Activated CD4-positive, alpha-beta T cell treated with anti-CD3 and anti-CD28 coated beads, Interleukin-2, amount 50 U/mL, for 48 hours (primary cell): ENCODE data around the gene ATF7IP.
"Not testable (repeated sequence)": the region's sequence is repeated elsewhere in the genome, so short reads cannot be mapped to it uniquely, and the experiment has no call there.

Experiments
- DNase-seq, 2 experiments: peaks; one replicate each; pipeline ENCODE4 v3.0.0-alpha.2; 2020

ATF7IP gene

DNA sequence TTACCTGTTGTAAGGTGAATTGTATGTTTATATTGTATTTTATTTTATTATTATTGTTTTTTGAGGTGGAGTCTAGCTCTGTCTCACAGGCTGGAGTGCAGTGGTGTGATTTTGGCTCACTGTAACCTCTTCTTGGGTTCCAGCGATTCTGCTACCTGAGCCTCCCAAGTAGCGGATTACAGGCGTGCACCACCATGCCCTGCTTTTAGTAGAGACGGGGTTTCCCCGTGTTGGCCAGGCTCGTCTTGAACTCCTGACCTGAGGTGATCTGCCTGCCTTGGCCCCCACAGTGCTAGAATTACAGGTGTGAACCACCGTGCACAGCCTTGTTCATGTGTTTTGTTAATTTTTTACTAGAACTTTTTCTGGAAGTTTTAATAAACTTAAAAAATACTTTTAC lies 3.8 kb downstream of the ATF7IP start:
- DNase-seq, result no peak

DNA sequence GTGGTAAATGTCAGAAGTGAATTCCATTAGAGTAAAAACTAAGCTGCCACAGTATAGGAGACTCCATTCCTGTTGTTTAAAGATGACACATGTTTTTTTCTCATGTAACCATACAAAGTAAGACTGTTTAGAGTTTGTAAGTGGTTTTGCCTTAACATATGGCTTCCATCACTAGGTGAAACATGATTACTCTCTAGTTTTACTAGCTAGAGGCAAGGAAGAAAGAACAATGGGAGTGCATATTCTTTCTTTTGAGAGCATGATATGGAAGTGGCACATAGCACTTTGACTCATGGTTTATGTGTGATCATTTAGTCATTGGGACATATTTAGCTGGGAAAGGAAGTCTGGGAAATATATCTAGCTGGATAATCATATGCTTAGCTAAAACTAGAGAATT lies 7.7 kb downstream of the ATF7IP start:
- no peak for DNase-seq

DNA sequence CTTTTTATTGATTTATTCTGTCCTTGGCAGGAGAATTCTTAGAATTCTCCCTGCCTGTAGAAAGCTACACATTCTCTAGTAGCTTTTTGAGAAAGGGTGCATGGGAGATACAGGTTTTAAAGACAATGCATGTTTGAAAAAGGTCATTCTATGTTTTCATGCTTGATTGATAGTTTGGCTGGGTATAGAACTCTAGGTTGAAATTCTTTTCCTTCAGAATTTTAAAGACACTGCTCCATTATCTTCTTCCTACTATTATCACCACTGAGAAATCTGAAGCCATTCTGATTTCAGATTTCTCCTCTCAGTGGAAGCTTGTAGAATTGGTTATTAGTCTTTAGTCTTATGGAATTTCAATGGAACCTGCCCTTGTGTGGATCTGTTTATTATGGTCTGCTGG lies 14.0 kb downstream of the ATF7IP start:
- no peak for DNase-seq

DNA sequence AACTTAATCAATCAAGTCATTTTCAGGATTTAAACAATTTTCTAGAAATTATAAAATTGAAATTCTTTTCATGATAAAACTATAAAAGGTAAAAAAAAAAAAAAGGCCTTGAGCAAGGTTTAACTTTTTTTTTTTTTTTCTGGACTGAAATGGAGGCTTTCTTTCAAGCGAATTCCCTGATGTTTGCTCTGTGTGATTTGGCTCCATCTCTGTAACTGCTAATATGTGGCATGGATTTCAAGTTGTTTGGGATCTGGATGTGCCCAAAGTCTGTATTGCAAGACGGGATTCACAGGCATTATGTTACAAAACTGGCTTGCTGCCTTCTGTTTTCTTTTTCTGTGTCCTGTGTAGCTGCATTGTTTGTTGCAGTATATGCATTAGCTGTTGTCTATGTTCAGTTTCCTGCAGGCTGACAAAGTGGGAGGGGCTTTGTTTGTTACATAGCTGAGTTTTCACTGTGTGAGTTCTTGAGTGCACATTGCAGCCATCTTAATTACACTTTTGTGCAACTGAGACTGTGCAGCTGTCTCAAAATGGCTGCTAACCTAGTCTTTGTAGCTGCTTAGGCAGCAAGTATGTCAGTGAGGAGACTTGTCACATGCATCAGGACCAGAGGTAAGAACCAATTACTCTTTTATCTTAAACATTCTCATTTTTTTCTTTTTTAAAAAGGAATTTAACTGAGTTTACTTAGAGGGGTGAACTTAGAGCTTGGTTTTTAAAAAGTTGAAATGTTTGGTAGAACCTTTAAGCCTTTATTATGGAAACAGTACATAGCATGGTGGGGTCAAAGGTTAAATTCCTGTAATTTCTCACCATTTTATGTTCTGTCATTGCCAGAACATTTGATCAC lies 19.5 kb downstream of the ATF7IP start:
- DNase-seq, result peak; percentile 51 to 66

DNA sequence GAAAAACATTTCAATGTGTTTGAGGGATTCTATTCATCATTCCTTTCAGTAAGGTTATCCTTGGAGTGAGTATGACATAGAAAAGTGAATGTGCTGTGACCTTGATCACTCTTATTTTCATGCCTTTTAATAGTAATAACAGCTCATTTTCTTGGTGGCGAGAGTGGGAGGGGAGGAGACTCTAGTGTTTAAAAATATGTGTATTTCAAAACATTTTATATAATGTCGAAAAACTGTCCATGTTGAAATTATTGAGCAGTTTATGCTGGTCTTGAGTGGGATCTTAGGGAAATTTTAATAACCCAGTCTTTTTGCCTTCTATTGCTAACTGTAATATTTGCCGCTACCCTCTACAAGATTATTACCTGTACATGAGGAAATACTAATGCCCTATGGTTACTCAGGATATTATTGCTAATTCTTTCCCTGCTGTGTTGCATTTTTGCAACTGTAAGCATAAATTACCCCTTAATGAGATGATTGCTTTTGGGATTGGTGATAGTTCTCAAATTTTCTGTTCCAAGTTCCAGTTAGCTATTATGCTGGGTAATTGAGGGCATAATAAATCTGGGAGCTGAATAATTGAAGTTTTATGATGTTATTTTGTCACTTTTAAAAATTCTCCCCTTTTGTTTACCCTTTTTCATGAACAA lies 21.9 kb downstream of the ATF7IP start:
- DNase-seq, result no peak

DNA sequence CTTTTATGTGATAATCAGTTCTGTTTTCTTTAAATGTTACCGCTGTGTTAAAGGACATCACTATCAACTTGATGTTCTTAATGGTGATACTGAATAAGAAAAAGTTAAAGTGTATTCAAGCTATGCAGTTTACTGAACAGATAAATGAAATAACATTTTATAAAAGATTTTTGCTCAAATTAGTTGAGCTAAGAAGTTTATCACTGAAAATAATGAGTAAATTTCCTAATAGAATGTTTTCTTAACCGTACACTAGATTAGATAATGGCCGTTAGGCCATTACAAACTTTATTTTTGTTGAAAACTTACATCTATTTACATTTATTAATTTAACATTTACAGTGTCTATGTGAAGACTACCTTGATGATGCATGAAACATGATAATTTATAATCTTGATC lies 25.0 kb downstream of the ATF7IP start:
- no peak for DNase-seq

DNA sequence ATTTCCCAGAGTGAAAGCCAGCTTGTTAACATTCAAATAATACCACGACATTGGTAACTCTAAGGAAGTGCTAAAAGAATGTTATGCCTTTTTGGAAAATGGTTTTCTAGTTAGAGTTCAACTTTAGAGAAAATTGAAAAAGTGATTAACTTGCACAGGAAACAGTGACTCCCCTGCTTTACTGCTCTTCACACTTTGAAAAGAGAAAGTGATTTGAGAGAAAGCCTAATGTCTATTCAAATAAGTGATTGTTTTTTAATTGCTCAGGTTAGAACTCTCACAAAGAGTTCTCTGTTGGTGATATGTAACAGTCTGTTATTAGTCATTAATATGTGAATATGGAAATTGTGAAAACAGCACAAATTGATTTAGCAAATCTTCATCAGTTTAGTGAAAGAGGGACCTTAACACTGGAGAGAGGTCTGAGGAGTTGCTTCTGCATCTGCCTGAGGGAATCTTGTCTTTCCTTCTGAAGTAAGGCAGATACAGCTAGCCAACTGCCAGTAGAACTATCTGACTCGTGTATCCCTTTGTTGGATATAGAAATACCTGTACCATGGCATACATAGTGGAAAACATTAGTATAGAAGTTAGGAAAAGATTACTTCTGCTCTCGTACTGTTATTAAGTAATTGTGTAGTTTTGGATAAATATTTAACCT lies 25.5 kb downstream of the ATF7IP start:
- DNase-seq, result no peak

DNA sequence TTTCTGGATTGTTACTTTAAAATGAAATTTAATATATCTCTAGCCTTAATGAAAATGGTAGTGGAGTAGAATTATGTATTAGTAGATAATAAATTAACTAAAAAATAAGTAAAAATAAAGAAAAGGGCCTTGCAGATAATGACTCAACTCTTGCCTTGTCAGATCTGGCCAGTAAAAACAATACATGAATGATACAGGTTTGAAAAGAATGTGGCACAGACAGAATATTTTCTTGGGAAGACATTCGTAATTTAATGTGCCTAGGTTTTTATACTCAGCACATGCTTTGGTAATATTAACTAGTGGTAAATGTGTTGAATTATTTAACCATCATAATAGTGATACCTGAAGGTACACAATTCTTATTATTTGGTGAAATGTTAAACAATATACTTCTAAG lies 28.3 kb downstream of the ATF7IP start:
- DNase-seq, result no peak

DNA sequence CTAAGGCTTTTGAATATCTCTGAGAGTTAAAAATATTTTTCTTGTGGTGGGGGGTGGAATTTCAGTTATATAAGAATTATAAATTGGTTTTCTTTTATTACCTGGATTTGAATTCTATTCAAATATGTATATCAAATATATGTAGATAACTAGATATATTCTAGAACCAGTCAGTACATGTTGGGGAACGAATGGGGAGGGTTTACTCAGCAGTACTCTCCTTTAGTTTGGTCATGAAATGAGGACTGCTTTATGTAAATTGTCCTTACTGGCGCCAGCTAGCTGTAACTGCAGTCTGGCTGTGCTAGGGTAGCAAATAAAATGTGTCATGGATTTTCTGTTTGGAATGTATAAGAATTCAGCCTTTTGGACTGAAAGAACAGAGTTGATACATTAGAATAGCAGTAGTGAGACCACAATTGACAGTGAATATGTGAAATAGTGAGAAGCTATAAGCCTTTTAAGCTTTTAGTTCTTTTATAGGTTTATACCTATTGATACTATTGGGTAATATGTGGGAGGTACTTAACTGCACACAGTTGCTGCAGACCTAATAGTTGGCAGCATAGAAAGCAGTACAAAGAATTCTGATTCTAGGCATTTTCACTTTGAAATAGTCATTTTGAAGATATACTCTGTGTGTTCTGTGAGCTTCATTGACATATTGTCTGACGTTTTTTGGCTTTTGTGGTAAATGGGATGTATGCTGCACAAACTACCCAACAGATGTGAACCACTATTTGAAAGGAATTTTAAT lies 29.0 kb downstream of the ATF7IP start:
- no peak for DNase-seq

DNA sequence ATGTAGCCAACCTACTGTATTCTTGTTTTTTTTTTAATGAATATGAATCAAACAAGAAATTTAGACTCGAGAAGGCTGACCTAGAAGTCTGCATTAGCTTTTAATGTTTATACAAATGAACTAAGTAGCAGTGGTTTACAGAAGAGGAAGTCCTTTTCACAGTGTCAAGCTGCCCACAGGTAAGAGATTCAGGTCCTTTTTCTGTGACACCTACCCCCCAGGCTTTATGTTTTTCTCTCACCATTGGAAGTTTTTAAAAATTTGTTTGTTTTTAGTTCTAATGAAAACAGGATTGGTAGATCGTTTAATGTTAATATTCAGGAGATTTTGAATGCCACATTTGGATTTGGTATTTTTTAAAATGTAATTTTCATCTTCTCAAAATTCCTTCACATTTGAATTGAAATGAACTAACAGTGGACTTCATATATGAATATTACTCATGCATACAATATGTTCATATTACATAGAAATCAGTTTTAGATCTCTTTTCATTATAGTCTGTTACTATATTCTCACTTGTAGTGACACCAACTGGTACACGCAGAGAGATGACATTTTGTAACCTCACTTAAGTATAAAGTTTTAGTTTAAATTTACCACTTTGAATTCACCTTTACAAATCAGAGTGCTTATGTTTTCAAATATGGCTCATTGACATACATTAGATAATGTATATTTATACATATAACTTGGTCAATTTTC lies 29.7 kb downstream of the ATF7IP start:
- DNase-seq, result no peak

DNA sequence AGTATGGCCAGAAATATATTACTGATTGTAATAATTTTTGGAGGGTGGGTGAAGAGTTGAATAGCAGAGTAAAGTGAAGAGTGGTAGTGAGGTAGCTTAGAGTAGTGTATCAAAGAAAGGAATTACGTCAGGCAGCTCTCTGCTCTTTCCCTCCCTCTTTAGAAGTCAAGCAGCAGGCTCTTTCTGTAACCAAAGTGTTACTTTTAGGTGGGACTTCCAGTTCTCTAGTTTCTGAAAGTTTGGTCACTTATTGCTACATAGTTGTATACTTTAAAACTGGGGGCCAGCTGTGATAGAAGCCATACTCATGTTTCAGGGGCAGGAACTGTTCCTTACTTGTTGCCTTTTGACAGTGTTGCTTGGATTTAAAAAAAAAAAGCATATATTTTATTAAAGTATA lies 30.6 kb downstream of the ATF7IP start:
- DNase-seq, result no peak

DNA sequence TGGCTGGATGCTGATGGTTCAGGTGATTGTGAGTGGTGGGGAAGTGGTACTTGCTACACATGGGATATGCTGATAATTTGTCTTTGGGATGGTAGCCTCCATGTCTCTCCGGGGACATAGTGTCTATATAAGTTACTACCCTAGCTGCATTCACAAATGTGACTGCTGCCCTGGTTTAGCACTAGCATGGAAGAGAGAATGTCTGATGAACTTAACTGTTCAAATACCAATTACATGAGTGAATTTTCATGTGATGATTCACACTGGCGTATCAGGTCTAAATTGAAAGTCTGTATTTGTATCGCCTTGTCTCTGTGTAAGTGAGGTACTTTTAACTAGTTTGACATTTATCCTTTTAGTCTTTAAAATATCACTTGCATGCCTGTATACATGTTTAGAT lies 34.4 kb downstream of the ATF7IP start:
- no peak for DNase-seq

DNA sequence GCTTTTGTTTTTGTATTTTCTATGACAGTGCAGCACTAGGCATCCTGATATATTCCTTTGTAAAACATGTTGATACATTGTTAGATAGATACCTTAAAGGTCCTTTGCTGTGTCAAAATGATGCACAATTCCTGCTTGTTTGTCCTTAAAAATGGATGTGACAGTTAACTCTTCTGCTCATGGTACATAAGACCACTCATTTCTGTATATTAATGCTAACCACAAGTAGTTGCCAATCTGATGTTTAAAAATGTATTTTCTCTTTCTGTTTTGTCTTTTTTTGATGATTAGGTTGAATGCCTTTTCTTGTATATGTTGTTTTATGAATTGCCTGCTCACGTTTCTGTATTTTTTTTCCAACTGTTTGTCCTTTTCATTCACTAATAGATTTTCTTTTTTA lies 35.1 kb downstream of the ATF7IP start:
- no peak for DNase-seq

DNA sequence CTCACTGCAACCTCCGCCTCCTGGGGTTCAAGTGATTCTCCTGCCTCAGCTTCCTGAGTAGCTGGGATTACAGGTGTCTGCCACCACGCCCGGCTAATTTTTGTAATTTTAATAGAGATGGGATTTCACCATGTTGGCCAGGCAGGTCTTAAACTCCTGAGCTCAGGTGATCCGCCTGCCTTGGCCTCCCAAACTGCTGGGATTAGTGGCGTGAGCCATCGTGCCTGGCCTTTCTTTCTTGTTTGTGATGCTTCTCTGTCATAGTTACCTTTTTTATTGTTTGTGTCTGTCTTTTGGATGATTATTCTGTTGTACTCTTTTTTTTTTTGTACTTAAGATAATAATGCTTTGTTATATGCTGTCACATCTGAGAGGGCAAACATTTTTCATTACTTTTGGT lies 35.8 kb downstream of the ATF7IP start:
- DNase-seq, result not testable (repeated sequence)

DNA sequence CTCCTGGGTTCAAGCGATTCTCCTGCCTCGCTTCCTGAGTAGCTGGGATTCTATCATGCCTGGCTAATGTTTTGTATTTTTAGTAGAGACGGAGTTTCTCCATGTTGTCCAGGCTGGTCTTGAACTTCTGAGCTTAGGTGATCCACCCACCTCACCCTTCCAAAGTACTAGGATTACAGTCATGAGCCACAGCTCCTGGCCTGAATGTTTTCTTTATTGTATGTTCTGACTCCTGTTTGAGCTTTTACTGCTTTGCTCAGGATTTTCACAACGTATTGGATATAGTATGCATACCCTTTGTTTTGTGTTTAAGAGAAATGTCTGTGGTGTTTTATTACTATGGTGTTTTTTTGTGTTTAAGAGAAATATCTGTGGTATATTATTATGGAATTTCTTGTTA lies 37.2 kb downstream of the ATF7IP start:
- DNase-seq, result no peak

DNA sequence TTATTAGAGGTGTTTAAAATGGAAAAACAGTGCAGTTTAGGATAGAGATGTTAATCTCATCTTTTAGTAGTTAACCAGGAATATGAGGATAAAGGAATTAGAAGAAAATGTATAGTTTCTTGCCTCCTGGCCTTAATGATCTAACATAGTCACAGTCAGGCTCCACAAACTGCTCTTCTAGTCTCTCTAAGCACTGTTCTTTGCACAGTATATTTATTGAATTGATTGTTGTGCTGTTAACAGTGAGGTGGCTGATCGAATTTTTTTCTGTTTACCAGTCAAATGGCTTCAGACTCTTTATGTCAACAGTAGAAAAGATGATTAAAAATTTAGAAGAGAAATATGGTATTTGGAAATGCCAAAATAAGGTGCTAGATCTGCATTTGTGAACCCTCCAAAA lies 37.8 kb downstream of the ATF7IP start:
- no peak for DNase-seq

DNA sequence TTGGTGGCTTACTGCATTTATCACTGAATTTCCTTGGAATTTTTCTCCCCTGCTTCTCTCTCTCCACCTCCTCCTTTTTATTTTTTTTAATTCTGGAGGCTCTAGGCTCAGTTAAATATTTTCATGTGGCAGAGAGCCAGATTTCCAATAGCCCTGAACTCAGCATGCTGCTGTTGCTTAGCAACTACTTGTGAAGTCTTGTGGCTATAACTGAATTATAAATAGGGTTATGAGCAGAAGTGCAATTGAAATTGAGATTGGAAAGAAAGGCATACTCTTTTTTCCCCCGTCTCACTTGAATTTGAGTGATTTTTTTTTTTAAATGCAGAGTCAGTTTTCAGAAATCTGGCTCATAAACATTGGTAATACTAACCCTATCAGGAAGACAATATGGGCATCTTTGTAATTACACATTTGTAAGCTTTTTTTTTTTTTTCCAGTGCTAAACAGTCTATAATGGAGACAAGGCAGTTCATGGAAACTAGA lies 38.3 kb downstream of the ATF7IP start:
- no peak for DNase-seq

DNA sequence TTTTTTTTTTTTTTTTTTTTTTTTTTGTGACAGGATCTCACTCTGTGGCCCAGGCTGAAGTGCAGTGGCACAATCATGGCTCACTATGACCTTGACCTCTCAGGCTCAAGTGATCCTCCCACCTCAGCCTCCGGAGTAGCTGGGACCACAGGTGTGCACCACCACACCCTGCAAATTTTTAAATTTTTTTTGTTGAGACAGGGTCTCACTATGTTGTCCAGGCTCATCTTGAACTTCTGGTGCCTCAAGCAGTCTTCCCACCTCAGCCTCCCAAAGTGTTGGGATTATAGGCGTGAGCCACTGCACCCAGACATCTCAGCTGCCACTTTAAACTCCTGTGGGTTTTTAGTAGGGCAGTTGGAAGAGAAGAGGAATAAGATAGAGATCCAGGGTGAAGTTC lies 39.9 kb downstream of the ATF7IP start:
- DNase-seq, result not testable (repeated sequence)

DNA sequence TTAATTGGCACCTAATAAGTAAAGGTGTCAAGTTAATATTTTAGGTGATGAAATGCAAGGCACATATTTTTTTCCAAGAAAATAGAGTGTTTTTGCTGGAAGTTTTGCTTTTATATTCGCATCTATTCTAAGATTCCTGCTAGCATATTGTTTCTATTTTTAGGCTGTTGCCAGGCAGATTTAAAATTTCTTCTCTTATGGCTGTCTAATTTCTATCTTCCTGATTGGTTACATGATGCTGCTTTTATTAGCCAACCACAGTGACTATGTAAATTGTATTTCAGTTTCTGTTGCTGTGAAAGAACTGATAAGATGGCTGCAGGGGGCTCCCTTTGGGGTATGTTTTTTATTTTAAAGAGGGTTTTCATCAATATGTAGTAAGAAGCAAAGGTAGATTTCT lies 42.7 kb downstream of the ATF7IP start:
- DNase-seq, result no peak

DNA sequence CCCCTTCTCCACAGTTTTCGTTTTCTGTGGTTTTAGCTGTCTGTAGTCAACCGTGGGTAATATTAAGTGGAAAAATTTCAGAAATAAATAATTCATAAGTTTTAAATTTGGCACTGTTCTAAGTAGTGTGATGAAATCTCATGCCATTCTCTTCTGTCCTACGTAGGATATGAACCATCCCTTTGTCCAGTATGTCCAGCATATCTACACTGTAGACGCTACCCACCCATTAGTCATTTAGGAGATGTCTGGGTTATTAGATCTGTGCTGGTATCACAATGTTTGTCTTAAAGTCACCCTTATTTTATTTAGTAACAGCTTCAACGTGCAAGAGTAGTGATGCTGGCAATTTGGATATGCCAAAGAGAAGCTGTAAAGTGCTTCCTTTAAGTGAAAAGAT lies 44.7 kb downstream of the ATF7IP start:
- DNase-seq, result no peak

DNA sequence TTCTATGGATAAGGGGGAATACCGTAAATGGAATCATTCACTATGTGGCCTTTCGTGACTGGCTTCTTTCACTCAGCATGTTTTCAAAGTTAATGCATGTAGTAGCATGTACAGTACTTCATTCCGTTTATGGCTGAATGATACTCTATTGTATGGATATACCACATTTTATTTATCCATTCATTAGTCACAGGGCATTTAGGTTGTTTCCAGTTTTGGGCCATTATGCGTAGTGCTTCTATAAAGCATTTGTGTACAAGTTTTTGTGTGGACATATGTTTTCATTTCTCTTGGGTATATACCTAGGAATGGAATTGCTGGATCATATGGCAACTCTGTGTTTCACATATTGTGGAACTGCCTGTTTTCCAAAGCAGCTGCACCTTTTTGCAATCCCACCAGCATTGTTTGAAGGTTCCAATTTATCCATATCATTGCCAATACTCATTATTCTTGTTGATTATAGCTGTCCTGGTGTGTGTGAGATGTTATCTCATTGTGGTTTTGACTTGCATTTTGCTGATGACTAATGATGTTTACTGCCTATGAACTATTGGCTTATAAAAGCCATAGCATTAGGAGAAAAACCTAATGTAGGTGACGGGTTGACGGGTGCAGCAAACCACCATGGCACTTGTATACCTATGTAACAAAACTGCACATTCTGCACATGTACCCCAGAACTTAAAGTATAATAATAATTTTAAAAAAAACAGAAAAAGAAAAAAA lies 45.5 kb downstream of the ATF7IP start:
- no peak for DNase-seq

DNA sequence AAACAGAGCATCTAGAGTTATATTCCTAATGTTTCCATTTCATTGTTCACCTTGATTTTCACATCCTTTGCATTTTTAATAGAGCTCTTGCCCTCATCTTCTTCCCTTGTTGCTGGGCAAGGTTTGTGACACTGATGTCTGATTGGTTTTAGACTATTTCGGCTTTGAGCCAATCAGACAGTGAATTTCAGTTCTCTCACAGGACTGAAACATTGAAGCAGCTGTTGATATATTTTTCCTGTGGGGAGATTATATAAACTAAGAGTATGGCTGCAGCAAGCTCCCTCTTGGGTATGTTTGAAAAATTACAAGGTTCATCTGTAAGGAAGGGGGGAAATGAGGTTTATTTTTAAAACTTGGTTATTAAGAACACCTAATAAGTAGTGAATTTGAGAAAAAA lies 51.2 kb downstream of the ATF7IP start:
- no peak for DNase-seq
